Upper lobe of left lung (tissue), 4 donors: ENCODE results near the gene TCEA3.
A peak's percentile ranks its signal among the peaks of the same experiment; 100 is the strongest.

ENCODE experiments used
- EP300 ChIP-seq, 4 donors: sonication (generic); formaldehyde crosslinking; IDR thresholded peaks; one replicate each; pipeline ENCODE4 v1.5.1; 2017; ENCODE audit warnings: antibody characterized with exemption in 4 of 4, control low read depth in 2 of 4
- POLR2A ChIP-seq, 4 donors: fragments of 450-650 bp; IDR thresholded peaks; one replicate each; pipeline ENCODE4 v1.5.1; 2016 to 2017; ENCODE audit warnings: antibody characterized with exemption in 4 of 4, mild to moderate bottlenecking in 2 of 4
- POLR2AphosphoS5 ChIP-seq, 2 donors: sonication (generic); formaldehyde crosslinking; IDR thresholded peaks; one replicate each; pipeline ENCODE4 v1.5.1; 2017; ENCODE audit warnings: antibody characterized with exemption in 2 of 2
- TF ChIP-seq, protein P1 (sequence below), 6 experiments: fragments of 450-650 bp in 4 of 6; fragments of 200-600 bp in 2 of 6; sonication (generic) in 2 of 6; IDR thresholded peaks; one replicate each; pipeline ENCODE4 v1.5.1; 2016 to 2019; ENCODE audit warnings: antibody characterized with exemption in 6 of 6

DNA sequence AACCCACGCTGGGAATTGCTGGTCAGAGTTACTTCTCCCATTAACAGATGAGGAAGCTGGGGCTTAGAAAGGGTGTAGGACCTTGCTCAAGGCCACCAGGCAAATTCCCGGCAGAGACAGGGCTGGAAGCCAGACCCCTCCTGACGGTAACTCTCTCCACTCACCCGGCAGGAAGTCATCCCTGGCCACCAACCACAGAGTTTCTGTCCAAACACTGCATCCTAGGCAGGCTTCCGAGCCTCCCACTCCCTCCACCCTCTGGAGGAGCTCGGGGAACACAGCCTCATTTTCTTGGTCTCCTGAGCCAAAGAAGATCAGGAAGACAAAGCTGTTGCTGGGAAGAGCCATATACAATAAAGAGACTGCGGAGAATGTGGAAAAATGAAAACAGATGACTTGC, 29.9 kb downstream of the TCEA3 start:
- TF ChIP-seq, protein P1, sequence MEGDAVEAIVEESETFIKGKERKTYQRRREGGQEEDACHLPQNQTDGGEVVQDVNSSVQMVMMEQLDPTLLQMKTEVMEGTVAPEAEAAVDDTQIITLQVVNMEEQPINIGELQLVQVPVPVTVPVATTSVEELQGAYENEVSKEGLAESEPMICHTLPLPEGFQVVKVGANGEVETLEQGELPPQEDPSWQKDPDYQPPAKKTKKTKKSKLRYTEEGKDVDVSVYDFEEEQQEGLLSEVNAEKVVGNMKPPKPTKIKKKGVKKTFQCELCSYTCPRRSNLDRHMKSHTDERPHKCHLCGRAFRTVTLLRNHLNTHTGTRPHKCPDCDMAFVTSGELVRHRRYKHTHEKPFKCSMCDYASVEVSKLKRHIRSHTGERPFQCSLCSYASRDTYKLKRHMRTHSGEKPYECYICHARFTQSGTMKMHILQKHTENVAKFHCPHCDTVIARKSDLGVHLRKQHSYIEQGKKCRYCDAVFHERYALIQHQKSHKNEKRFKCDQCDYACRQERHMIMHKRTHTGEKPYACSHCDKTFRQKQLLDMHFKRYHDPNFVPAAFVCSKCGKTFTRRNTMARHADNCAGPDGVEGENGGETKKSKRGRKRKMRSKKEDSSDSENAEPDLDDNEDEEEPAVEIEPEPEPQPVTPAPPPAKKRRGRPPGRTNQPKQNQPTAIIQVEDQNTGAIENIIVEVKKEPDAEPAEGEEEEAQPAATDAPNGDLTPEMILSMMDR (IDR thresholded peaks at IDR 0.05) = no peak
- TF ChIP-seq EP300 (IDR thresholded peaks at IDR 0.05) (peak in 1 of 4 donors; percentile 49), POLR2AphosphoS5 (IDR thresholded peaks at IDR 0.05) (peak in 1 of 2 donors; percentile 82), POLR2A (IDR thresholded peaks at IDR 0.05) (no peak)
